ENCODE measurements around the gene RAB32.

Gene RAB32

DNA sequence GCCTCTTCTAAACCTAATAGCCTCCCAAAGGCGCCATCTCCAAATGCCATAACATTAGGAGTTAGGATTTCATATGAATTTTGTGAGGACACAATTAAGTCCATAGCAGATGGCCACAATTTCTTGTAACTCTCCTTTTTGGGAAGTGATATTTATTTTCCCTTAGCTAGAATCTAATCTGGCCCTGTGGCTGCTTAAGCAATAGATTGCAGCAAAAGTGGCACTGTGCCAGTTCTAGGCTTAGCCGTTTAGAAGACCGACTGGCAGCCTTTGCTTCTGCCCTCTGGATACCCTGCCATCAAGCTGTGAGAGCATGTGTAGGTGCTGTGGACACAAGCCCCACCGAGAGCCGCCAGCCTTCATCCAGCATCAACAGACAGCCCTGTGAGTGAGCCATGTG is 39.2 kb downstream of the RAB32 start:
- no peak for DNase-seq (ENCODE audit: low spot score)

DNA sequence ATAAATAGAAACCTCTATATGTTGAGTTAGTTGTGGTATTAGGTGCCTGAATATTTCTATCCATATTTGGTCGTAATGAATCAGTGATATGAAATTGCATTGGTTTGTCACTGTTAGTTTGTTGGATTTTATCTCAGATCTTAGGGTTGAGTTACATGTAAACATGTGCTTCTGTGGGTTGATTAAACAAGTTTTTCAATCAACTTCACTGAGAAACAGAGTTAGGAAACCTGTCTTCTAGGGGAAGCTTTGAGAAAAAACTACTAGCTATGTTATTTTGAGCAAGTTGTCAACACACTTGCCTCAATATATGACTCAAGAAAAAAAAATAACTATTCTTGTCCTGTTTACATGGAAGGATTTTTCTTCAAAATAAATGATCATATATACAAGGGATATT is 40.3 kb downstream of the RAB32 start:
- no peak for DNase-seq (ENCODE audit: low spot score)

GRCh38 chr6:146587459-146587858 is 43.8 kb downstream of the RAB32 start:
- DNase-seq (ENCODE audit: low spot score) = no peak

DNA sequence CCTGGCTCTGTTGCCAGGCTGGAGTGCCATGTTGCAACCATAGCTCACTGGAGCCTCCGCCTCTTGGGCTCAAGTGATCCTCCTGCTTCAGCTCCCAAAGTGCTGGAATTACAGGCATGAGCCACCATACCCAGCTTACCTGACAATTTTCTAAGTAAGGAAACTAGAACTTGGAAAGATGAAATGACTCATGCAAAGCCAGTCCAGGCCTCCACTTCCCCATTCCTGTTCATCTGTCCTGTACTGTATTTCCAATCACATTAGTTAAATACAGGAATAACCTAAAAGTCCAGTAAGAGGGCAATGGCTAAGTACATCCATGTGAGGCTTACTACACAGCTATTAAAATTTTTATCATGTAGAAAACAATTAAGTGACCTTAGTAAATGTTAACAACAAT is 46.9 kb downstream of the RAB32 start:
- DNase-seq (ENCODE audit: low spot score) = no peak

- no peak for DNase-seq (ENCODE audit: low spot score)
Measured at GRCh38 chr6:146592451-146592850, 48.8 kb downstream of the RAB32 start.

- DNase-seq (ENCODE audit: low spot score) = no peak
Measured at GRCh38 chr6:146593986-146594385, 50.4 kb downstream of the RAB32 start.

DNA sequence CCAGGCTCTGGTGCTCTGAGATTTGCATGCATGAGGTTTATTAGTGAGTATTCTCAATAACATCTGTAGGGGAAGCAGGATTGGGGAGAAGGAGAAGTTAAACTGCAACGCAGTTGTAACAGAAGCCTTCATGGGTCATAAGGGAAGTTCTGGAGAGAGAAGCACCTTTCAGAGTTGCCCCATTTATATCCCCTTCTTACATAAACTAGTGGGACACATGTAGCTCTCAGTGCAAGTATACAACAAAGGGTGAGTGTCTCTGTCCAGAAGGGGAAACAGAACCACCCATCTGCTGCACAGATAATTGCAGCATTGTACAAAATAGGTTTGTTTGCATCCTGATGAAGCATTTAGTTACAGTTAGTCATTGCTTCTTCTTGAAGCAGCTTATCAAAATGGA is 50.9 kb downstream of the RAB32 start:
- DNase-seq (ENCODE audit: low spot score) = no peak

- DNase-seq (ENCODE audit: low spot score) = peak; percentile 2
Measured at GRCh38 chr6:146595972-146596731, 52.5 kb downstream of the RAB32 start.

DNA sequence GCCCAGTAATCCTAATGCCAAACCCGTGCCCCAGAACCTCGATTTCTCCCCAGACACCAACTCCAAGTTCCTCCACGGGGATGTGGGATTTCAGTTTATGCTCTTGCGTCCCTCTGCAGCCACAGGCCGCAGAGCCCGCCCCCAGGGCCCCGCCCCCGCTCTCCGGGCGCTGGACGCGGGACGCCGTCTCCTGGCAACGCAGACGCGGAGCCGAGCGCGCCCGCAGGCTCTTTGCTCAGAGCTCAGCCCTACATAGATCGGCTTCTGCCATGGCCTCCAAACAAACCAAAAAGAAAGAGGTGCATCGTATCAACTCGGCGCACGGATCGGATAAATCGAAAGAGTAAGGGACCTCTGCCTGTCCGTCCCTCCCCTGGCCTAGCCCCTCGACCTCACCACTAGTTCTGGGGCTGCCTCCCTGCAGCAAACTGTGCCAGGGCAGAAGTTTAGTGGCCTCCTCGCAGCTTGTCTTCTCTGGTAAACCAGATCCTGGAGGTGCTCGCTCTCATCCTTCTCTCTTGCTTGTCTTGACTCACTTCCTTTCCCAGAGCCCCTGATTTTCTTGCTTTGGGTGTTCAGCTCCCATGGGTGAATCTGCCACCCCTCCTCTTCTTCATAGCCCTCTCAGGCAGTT is 55.3 kb downstream of the RAB32 start, which contains the start of gene ADGB:
ADGB (plus strand) TSS at position 201 of the 634 bp plus-strand sequence; CDS start at position 270, 69 bp downstream.
- DNase-seq (ENCODE audit: low spot score) = no peak

DNA sequence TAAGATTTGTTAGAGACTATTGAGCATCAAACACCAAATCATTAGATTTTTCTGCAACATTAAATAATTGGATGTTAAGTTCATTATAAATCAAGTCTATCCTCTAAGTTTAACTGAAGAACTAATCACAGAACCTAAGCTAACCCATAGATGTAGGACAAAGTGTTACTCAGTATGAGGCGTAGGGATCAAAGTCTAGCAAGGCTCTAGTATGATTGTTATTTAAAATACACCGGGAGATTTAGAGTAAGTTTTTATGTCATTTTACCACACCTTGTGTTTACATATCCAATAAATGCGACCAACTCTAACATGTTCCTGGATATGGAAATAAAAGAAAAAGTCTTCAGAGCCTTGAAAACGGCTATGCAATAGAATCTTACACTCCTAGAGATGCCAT is 57.7 kb downstream of the RAB32 start:
- DNase-seq (ENCODE audit: low spot score) = no peak

- DNase-seq (ENCODE audit: low spot score) = no peak
Measured at GRCh38 chr6:146602526-146602925, 58.9 kb downstream of the RAB32 start.

Measured in germinal center (tissue), 1 donor.